ENCODE data around the gene GALE.

DNA sequence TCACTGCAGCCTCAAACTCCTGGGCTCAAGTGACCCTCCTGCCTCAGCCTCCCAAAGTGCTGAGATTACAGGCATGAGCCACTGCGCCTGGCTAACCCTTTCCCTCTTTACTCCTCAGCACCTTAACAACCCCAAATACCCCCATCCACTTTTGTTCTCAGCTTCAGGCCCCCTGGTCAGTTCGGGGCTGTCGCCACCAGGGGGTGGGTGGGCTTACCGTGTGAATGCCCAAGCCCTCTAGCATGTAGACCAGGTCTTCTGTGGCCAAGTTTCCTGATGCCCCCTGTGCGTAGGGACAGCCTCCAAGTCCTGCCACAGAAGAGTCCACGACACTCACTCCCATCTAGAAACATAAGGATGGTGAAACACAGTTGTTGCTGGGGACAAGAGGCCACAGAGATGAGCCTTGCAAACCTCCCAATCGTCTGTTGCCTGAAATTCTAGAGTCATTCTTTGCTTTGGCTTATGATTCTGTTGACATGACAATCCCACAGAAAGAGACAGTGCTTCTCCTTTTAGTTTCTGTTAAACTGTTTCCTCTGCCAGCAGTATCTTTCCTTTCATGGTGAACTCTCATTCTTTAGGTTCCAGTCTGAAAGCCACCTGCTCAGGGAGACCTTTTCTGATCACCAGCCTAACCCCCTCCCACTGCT lies 3.8 kb upstream of the GALE start:
- TF ChIP-seq, protein P1, sequence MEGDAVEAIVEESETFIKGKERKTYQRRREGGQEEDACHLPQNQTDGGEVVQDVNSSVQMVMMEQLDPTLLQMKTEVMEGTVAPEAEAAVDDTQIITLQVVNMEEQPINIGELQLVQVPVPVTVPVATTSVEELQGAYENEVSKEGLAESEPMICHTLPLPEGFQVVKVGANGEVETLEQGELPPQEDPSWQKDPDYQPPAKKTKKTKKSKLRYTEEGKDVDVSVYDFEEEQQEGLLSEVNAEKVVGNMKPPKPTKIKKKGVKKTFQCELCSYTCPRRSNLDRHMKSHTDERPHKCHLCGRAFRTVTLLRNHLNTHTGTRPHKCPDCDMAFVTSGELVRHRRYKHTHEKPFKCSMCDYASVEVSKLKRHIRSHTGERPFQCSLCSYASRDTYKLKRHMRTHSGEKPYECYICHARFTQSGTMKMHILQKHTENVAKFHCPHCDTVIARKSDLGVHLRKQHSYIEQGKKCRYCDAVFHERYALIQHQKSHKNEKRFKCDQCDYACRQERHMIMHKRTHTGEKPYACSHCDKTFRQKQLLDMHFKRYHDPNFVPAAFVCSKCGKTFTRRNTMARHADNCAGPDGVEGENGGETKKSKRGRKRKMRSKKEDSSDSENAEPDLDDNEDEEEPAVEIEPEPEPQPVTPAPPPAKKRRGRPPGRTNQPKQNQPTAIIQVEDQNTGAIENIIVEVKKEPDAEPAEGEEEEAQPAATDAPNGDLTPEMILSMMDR (IDR thresholded peaks at IDR 0.05) = no peak
- TF ChIP-seq POLR2A (IDR thresholded peaks at IDR 0.05) = no peak

Measured in uterus (tissue), 2 donors.